Endothelial cell of umbilical vein (primary cell): ENCODE data around the gene FOLR2. TPM values are rescaled to one million over a fixed set of nuclear protein-coding genes. Genes with fewer than 3 reads are reported as not detected.
"Not testable (repeated sequence)": the region's sequence is repeated elsewhere in the genome, so short reads cannot be mapped to it uniquely, and the experiment has no call there.

ENCODE experiments used
- BruUV-seq: library from RNA; stranded (reverse); fragments of 400-500 nt; replicated peaks from 2 replicates; lab custom pipeline; 2021; lab: Mats Ljungman, UMichigan
- CTCF ChIA-PET: fragments of 300-600, 350-600 bp; sonication (Branson Sonifier 250); formaldehyde crosslinking; loops from one replicate; lab custom pipeline; 2021; ENCODE audit warnings: antibody characterized with exemption, inconsistent platforms; lab: Charles Lee
- POLR2A ChIA-PET: fragments of 300-600, 350-600 bp; sonication (Branson Sonifier 250); formaldehyde crosslinking; loops from one replicate; lab custom pipeline; 2021; ENCODE audit warnings: antibody characterized with exemption, inconsistent platforms; lab: Charles Lee
- DNase-seq: peaks from one replicate; pipeline ENCODE4 v3.0.0-alpha.2; 2011; ENCODE audit warnings: low read depth, low spot score
- FAIRE-seq: peaks from 2 replicates; lab custom pipeline; 2011; peaks lifted over from hg19 to GRCh38; lab: Jason Lieb, UNC
- H2AFZ ChIP-seq: 2 replicates; pipeline ENCODE4 v1.6.0; 2012; ENCODE audit warnings: low read depth, low read length, control low read depth, inconsistent platforms
- H3K27ac ChIP-seq: 2 replicates; pipeline ENCODE4 v1.5.1; 2011; ENCODE audit warnings: low read depth, mild to moderate bottlenecking, control low read depth, low read length, moderate library complexity; ENCODE audit not compliant: insufficient read depth
- H3K27me3 ChIP-seq, 2 experiments: 2 replicates each; pipeline versions ENCODE4 v1.6.0 to v1.6.1; 2011; ENCODE audit warnings: low read length in 2 of 2, mixed read lengths in 1 of 2; ENCODE audit not compliant: control insufficient read depth in 2 of 2, insufficient read depth in 2 of 2
- H3K36me3 ChIP-seq, 2 experiments: 2 replicates in 1 of 2; 3 replicates in 1 of 2; pipeline ENCODE4 v1.5.1; 2011; ENCODE audit warnings: low read length in 2 of 2, mild to moderate bottlenecking in 1 of 2, moderate library complexity in 1 of 2; ENCODE audit not compliant: control insufficient read depth in 2 of 2, insufficient read depth in 2 of 2; ENCODE audit errors: extremely low read depth in 1 of 2
- H3K4me1 ChIP-seq: 3 replicates; pipeline ENCODE4 v1.5.1; 2011; ENCODE audit warnings: mild to moderate bottlenecking, low read length; ENCODE audit not compliant: control insufficient read depth, insufficient read depth; ENCODE audit errors: extremely low read depth
- H3K4me2 ChIP-seq: 2 replicates; pipeline ENCODE4 v1.6.1; 2011; ENCODE audit warnings: low read length, control low read depth, mixed read lengths; ENCODE audit not compliant: insufficient read depth
- H3K4me3 ChIP-seq, 3 experiments: fragments of 200-600 bp in 1 of 3; sonication (generic), shearing (Covaris generic) in 1 of 3; replicated peaks in 1 of 3; 2 replicates each; pipeline ENCODE4 v1.5.1; 2011 to 2016; ENCODE audit warnings: control low read depth in 3 of 3, low read length in 3 of 3, mild to moderate bottlenecking in 2 of 3, inconsistent platforms in 1 of 3, low read depth in 1 of 3, moderate library complexity in 1 of 3; ENCODE audit not compliant: insufficient read depth in 1 of 3
- H3K79me2 ChIP-seq: 2 replicates; pipeline ENCODE4 v1.6.0; 2012; ENCODE audit warnings: low read length, inconsistent platforms; ENCODE audit not compliant: control insufficient read depth, insufficient read depth
- H3K9ac ChIP-seq: replicated peaks from 2 replicates; pipeline ENCODE3; 2011; ENCODE audit warnings: low read length, control low read depth; ENCODE audit not compliant: insufficient read depth; ENCODE audit errors: extremely low read depth
- H3K9me1 ChIP-seq: replicated peaks from 3 replicates; pipeline ENCODE4 v1.6.0; 2011; ENCODE audit warnings: mild to moderate bottlenecking, low read length; ENCODE audit not compliant: control insufficient read depth, insufficient read depth; ENCODE audit errors: extremely low read depth
- H3K9me3 ChIP-seq: replicated peaks from 2 replicates; pipeline ENCODE4 v1.5.1; 2012; ENCODE audit warnings: low read length, inconsistent platforms; ENCODE audit not compliant: control insufficient read depth, insufficient read depth
- H4K20me1 ChIP-seq: replicated peaks from 2 replicates; pipeline ENCODE3; 2011; ENCODE audit warnings: mild to moderate bottlenecking, low read length; ENCODE audit not compliant: control insufficient read depth, insufficient read depth; ENCODE audit errors: extremely low read depth
- CTCF ChIP-seq, 2 donors: IDR thresholded peaks; 1 replicate in 1 of 2; 2 replicates in 1 of 2; pipeline ENCODE4 v1.5.1; 2011; ENCODE audit warnings: low read length in 2 of 2, mild to moderate bottlenecking in 2 of 2, moderate library complexity in 2 of 2, control low read depth in 1 of 2, inconsistent platforms in 1 of 2, low read depth in 1 of 2; ENCODE audit not compliant: insufficient read depth in 1 of 2; ENCODE audit errors: extremely low read depth in 1 of 2
- FOS ChIP-seq: IDR thresholded peaks from 2 replicates; pipeline ENCODE4 v1.6.1; 2011; ENCODE audit warnings: mild to moderate bottlenecking, low read length, moderate library complexity, borderline replicate concordance; ENCODE audit not compliant: insufficient read depth
- MAX ChIP-seq: IDR thresholded peaks from 2 replicates; pipeline ENCODE4 v1.6.1; 2011; ENCODE audit not compliant: insufficient read depth, insufficient read length
- dilution Hi-C: fragments of 300-500 bp; cut with MboI; formaldehyde crosslinking; loops from one replicate; pipeline ENCODE4 v1.15.0; 2019; ENCODE audit warnings: low sequenced_read_pairs; ENCODE audit not compliant: extremely low pct_ligation_motif_present
- intact Hi-C: fragments of 100-400 bp; cut with micrococcal nuclease; formaldehyde crosslinking; loops from one replicate; pipeline ENCODE4 v1.10.0; 2022
- polyA plus RNA-seq, 4 experiments: library from polyadenylated mRNA; depleted of rRNA in 3 of 4; stranded (reverse) in 3 of 4; unstranded in 1 of 4; fragments of >200 nt; gene quantifications; 2 replicates each; pipeline versions ENCODE4 v1.2.1 to v1.2.3, GENCODE V29; 2011 to 2012; ENCODE audit warnings: missing spikeins in 1 of 4
- total RNA-seq: library from RNA; stranded (reverse); gene quantifications from 2 replicates; pipeline ENCODE4 v1.2.3, GENCODE V29; 2021

FOLR2 gene
- total and polyA plus RNA-seq, 2 donors (not counting 3 experiments of a cell fraction or from before 2014, with no cell fraction given) = not detected

GRCh38 chr11:72204886-72205285 is 11.7 kb upstream of the FOLR2 start:
- H3K36me3 ChIP-seq = no peaks in the 10 kb centered on the region
- DNase-seq (peak; percentile 78), FAIRE-seq (no peak)
- H2AFZ ChIP-seq = no peak overlapping the region
- H3K79me2 ChIP-seq = no peaks in the 10 kb centered on the region
- no peak overlapping the region for H3K4me3 ChIP-seq
- ChIA-PET POLR2A (no interaction called here), CTCF (interaction anchor here (0.8 to 1.5 kb wide), 3 partner anchors 9 to 34 kb away, joined by 3 read pairs; no protein-coding TSS in a partner anchor)
- TF ChIP-seq FOS = peak; percentile 34
- no peak for TF ChIP-seq CTCF (IDR thresholded peaks at IDR 0.05; ENCODE audit: extremely low read depth in 1 of 2, insufficient read depth in 1 of 2, low read depth in 1 of 2, low read length in 2 of 2)
- TF ChIP-seq MAX = no peak
- H3K9me1 ChIP-seq = no peaks in the 10 kb centered on the region
- H3K4me1 ChIP-seq = peaks cover 7% of the 10 kb centered on the region
- H3K9ac ChIP-seq = no peak overlapping the region
- H3K4me2 ChIP-seq = peak overlapping the region; percentile 24
- H3K9me3 ChIP-seq = no peaks in the 10 kb centered on the region
- peaks cover 0 to 3% of the 10 kb centered on the region in 2 experiments for H3K27me3 ChIP-seq
- no TSS peak for BruUV-seq
- no peaks in the 10 kb centered on the region for H4K20me1 ChIP-seq
- H3K27ac ChIP-seq = no peak overlapping the region
- intact Hi-C loops (loop anchor here (2.0 kb wide), 1 partner anchor 18 kb away; no protein-coding TSS in a partner anchor), dilution Hi-C loops (no loop called here)

- H3K27ac ChIP-seq, H3K9me1 ChIP-seq, H3K4me2 ChIP-seq, H3K9me3 ChIP-seq, H3K27me3 ChIP-seq, H3K4me3 ChIP-seq, DNase-seq, dilution Hi-C loops, H3K4me1 ChIP-seq, intact Hi-C loops, H3K79me2 ChIP-seq, H2AFZ ChIP-seq, POLR2A ChIA-PET, BruUV-seq, H3K36me3 ChIP-seq, H4K20me1 ChIP-seq, H3K9ac ChIP-seq, FAIRE-seq: not testable (repeated sequence)
- CTCF ChIA-PET = interaction anchor here (0.9 to 1.8 kb wide), 2 partner anchors 31 to 181 kb away, joined by 3 to 5 read pairs; no protein-coding TSS in a partner anchor
These were observed 9.8 kb upstream of the FOLR2 start for GRCh38 chr11:72206794-72207193.
